Kidney (tissue), 14 donors: Measurements from ENCODE around the gene NISCH. TPM values are rescaled to one million over a fixed set of nuclear protein-coding genes. Genes with fewer than 3 reads are reported as not detected.

ENCODE experiments used
- DNase-seq, 5 donors: peaks; one replicate each; pipeline ENCODE4 v3.0.0-alpha.2; 2013 to 2020
- FAIRE-seq: peaks from 2 replicates; lab custom pipeline; 2012; peaks lifted over from hg19 to GRCh38; lab: Jason Lieb, UNC
- H3K27ac ChIP-seq, 2 donors: one replicate each; pipeline ENCODE4 v1.7.0; 2013; ENCODE audit warnings: low read depth in 2 of 2, low read length in 2 of 2, inconsistent platforms in 1 of 2
- H3K27me3 ChIP-seq: one replicate; pipeline ENCODE4 v1.7.1; 2013; ENCODE audit warnings: low read length, inconsistent platforms; ENCODE audit not compliant: control insufficient read depth, insufficient read depth
- H3K36me3 ChIP-seq, 3 donors: one replicate each; pipeline versions ENCODE4 v1.7.0 to v1.7.1; 2013; ENCODE audit warnings: low read length in 3 of 3, control low read depth in 1 of 3, inconsistent platforms in 1 of 3; ENCODE audit not compliant: insufficient read depth in 3 of 3, control insufficient read depth in 2 of 3
- H3K4me1 ChIP-seq, 3 donors: one replicate each; pipeline versions ENCODE4 v1.7.0 to v1.7.1; 2013; ENCODE audit warnings: low read length in 3 of 3, inconsistent platforms in 1 of 3, low read depth in 1 of 3; ENCODE audit not compliant: control insufficient read depth in 2 of 3, insufficient read depth in 2 of 3
- H3K4me3 ChIP-seq, 3 donors: one replicate each; pipeline versions ENCODE4 v1.7.0 to v1.8.1; 2013; ENCODE audit warnings: low read length in 3 of 3, control low read depth in 1 of 3, inconsistent platforms in 1 of 3
- H3K9ac ChIP-seq, 3 donors: one replicate each; pipeline versions ENCODE4 v1.7.0 to v1.7.1; 2013; ENCODE audit warnings: low read length in 3 of 3, control low read depth in 1 of 3, inconsistent platforms in 1 of 3
- H3K9me3 ChIP-seq, 3 donors: one replicate each; pipeline versions ENCODE4 v1.7.0 to v1.7.1; 2013; ENCODE audit warnings: low read length in 3 of 3, control low read depth in 1 of 3, inconsistent platforms in 1 of 3; ENCODE audit not compliant: control insufficient read depth in 2 of 3, insufficient read depth in 1 of 3
- CTCF ChIP-seq: IDR thresholded peaks from 3 replicates; pipeline ENCODE4 v1.5.1; 2012; ENCODE audit warnings: mild to moderate bottlenecking, moderate library complexity, borderline replicate concordance; ENCODE audit not compliant: insufficient read depth; ENCODE audit errors: extremely low read depth
- intact Hi-C: fragments of 100-400 bp; cut with DNase I; formaldehyde crosslinking; loops from one replicate; pipeline ENCODE4 v1.11.1; 2022
- polyA plus RNA-seq: library from polyadenylated mRNA; stranded (reverse); fragments of 350-450 nt; fragmentation: Illumina TruSeq; extraction: RNeasy Lipid Tissue Mini Kit (QIAGEN cat#74804); gene quantifications from one replicate; pipeline ENCODE4 v1.2.3, GENCODE V29; 2014; ENCODE audit warnings: low read depth, low replicate concordance; ENCODE audit not compliant: insufficient read depth
- total RNA-seq: library from RNA; stranded (reverse); fragmentation: NEBNext Ultra II Directional; extraction: Animal tissue kit (Norgen Biotek cat#: 25700); gene quantifications from one replicate; pipeline ENCODE4 v1.2.1, GENCODE V29; 2021
- donor health status: control.
- donor health status: control.
- donor health status: control.
- donor health status: control.
- donor health status: control.
- donor health status: DM: yes; HTN: yes; CAD: no.
- donor health status: Normal renal cell carcinoma (clear cell type).

The NISCH gene
- total and polyA plus RNA-seq, 2 donors from 2014 or later, result 36.1 to 98.7 TPM

- Histone ChIP-seq H3K36me3 (no peaks in the 10 kb centered on the region), H3K4me1 (peaks cover 0 to 3% (median 0%) of the 10 kb centered on the region in 3 donors), H3K4me3 (no peak overlapping the region), H3K9me3 (no peaks in the 10 kb centered on the region), H3K27ac (no peak overlapping the region), H3K27me3 (no peaks in the 10 kb centered on the region), H3K9ac (no peak overlapping the region)
- FAIRE-seq (no peak), DNase-seq (peak in 4 of 5 donors; percentile 24 to 84 (median 38))
- intact Hi-C loops, result no loop called here
- TF ChIP-seq CTCF, result no peak
These were observed 63.5 kb downstream of the NISCH start for GRCh38 chr3:52518723-52519444.

GRCh38 chr3:52519445-52520140 is 64.2 kb downstream of the NISCH start:
- H3K27ac ChIP-seq, result no peak overlapping the region
- no peak overlapping the region for H3K4me3 ChIP-seq
- no peak overlapping the region for H3K9ac ChIP-seq
- intact Hi-C loops, result no loop called here
- TF ChIP-seq CTCF, result no peak
- no peaks in the 10 kb centered on the region for H3K36me3 ChIP-seq
- no peaks in the 10 kb centered on the region for H3K27me3 ChIP-seq
- no peak for FAIRE-seq
- peak in 1 of 5 donors; percentile 27 for DNase-seq
- H3K4me1 ChIP-seq, result peaks cover 0 to 8% (median 0%) of the 10 kb centered on the region in 3 donors
- H3K9me3 ChIP-seq, result no peaks in the 10 kb centered on the region

GRCh38 chr3:52520141-52520667 is 64.8 kb downstream of the NISCH start:
- FAIRE-seq (no peak), DNase-seq (no peak)
- no peak overlapping the region for H3K27ac ChIP-seq
- H3K9me3 ChIP-seq, result no peaks in the 10 kb centered on the region
- peaks cover 0 to 12% (median 0%) of the 10 kb centered on the region in 3 donors for H3K4me1 ChIP-seq
- H3K36me3 ChIP-seq, result no peaks in the 10 kb centered on the region
- intact Hi-C loops, result no loop called here
- no peak overlapping the region for H3K9ac ChIP-seq
- no peak overlapping the region for H3K4me3 ChIP-seq
- TF ChIP-seq CTCF, result no peak
- no peaks in the 10 kb centered on the region for H3K27me3 ChIP-seq
